ENCODE measurements around the gene PTGDR2.

DNA sequence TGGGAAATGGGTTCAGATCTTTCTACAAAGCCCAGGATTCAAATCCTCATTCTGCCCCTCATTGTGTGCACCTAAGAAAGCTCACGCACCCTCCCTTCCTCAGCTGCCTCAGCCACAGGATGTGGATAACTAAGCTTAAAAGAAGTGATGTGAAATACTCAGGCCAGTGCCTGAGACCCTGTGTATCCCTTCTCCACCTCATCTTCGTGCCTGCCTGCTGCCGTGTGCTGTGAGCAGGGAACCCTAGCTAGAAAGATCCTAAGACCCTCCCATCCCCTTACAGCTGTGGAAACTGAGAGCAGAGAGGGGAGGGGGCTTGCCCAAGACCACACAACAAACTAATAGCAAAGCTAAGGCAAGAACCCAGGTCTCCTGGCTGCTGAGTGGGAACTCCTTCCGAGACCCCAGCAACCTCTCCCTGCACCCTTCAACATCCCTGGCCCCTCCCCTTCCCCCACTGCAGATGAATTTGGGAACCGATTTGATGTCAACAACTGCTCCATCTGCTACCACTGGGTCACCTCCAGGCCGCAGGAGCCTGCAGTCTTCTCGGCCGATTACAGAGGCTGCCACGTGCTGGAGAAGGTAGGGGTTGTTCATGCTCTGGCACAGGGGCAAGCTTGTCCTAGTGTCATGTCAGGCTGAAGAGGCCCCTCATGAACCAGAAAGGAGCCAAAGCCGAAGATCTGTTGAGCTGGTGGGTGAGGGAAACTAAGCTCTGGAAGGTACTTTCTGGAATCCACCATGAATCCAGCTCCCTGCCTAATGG is 13.1 kb upstream of the PTGDR2 start:
- TF ChIP-seq, protein P1, sequence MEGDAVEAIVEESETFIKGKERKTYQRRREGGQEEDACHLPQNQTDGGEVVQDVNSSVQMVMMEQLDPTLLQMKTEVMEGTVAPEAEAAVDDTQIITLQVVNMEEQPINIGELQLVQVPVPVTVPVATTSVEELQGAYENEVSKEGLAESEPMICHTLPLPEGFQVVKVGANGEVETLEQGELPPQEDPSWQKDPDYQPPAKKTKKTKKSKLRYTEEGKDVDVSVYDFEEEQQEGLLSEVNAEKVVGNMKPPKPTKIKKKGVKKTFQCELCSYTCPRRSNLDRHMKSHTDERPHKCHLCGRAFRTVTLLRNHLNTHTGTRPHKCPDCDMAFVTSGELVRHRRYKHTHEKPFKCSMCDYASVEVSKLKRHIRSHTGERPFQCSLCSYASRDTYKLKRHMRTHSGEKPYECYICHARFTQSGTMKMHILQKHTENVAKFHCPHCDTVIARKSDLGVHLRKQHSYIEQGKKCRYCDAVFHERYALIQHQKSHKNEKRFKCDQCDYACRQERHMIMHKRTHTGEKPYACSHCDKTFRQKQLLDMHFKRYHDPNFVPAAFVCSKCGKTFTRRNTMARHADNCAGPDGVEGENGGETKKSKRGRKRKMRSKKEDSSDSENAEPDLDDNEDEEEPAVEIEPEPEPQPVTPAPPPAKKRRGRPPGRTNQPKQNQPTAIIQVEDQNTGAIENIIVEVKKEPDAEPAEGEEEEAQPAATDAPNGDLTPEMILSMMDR (IDR thresholded peaks at IDR 0.05): no peak
- no peak for TF ChIP-seq POLR2A (IDR thresholded peaks at IDR 0.05)

All from uterus (tissue), 2 donors.